ENCODE measurements around the gene HCN3.

HCN3 gene

DNA sequence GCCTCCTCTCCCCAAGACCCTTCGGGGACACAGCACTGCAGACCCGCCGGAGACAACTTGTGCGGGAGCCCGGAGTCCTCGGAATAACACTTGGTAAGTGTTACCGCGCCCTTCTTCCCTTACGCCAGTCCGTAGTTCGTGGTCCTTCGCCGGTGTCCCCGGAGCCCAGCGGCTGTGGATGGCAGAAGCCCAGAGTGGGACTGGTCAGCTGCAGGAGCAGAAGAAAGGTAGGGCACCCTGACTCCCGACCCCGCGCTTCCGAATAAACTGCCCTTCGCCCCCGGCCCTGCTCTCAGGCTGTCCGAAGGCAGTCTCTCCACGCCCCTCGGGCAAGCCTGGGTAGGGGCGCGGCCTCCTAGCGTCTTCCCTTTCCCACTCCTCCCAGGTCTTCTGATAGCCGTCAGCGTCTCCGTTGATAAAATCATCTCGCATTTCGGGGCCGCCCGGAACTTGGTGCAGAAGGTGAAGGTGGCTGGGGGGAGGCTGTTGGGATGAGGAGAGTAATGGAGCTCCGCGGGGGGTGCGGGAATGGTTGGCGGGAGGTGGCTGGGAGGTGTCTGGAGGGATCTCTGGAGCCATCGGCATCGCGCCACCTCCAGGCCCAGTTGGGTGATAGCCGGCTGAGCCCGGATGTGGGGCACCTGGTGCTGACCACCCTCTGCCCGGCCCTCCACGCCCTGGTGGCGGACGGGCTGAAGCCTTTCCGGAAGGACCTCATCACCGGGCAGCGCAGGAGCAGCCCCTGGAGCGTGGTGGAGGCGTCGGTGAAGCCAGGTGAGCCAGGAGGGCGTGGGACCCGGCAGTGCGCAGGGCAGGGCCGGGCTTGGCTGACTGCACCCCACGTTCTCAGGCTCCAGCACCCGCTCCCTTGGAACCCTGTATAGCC lies 47.7 kb downstream of the HCN3 start:
- peak overlapping the region; percentile 64 for H2BK120ac ChIP-seq (ENCODE audit: insufficient read depth, low read length, poor library complexity)
- H2AK5ac ChIP-seq (ENCODE audit: low read length) = peak overlapping the region; percentile 61
- H3K4ac ChIP-seq (ENCODE audit: low read depth, low read length) = peak overlapping the region; percentile 68
- peak overlapping the region; percentile 100 for H3K4me2 ChIP-seq (ENCODE audit: low read length)
- H3K27ac ChIP-seq (ENCODE audit: low read depth, low read length) = peak overlapping the region; percentile 70
- H3K4me1 ChIP-seq (ENCODE audit: control insufficient read depth in 1 of 2, insufficient read depth in 2 of 2, low read length in 2 of 2) = peaks cover 6 to 20% of the 10 kb centered on the region in 2 experiments
- H4K8ac ChIP-seq (ENCODE audit: low read depth, low read length) = peak overlapping the region; percentile 59
- H2BK12ac ChIP-seq (ENCODE audit: low read length) = peak overlapping the region; percentile 5
- peak overlapping the region; percentile 89 for H3K18ac ChIP-seq (ENCODE audit: low read length)
- H4K91ac ChIP-seq (ENCODE audit: low read depth, low read length) = peak overlapping the region; percentile 90
- peak overlapping the region; percentile 88 for H3K14ac ChIP-seq (ENCODE audit: low read length)
- H3K23ac ChIP-seq (ENCODE audit: low read length) = no peak overlapping the region
- H3K79me1 ChIP-seq (ENCODE audit: low read length) = peaks cover 18% of the 10 kb centered on the region
- H2BK5ac ChIP-seq (ENCODE audit: low read depth, low read length, poor library complexity) = peak overlapping the region; percentile 62
- H3K36me3 ChIP-seq (ENCODE audit: control insufficient read depth in 1 of 2, insufficient read depth in 2 of 2, low read length in 2 of 2) = peaks cover 36 to 40% of the 10 kb centered on the region in 2 experiments
- H3K9ac ChIP-seq (ENCODE audit: low read length) = peak overlapping the region; percentile 84
- peaks cover 14% of the 10 kb centered on the region for H3K79me2 ChIP-seq (ENCODE audit: control insufficient read depth, insufficient read depth, low read length, poor library complexity)
- no peaks in the 10 kb centered on the region for H3K9me3 ChIP-seq (ENCODE audit: insufficient read depth, low read depth, low read length)
- H2AFZ ChIP-seq (ENCODE audit: insufficient read depth, low read length, poor library complexity) = peak overlapping the region; percentile 28
- peak overlapping the region; percentile 79 for H3K4me3 ChIP-seq (ENCODE audit: low read depth, low read length)
- peak overlapping the region; percentile 85 for H4K12ac ChIP-seq (ENCODE audit: low read depth, low read length)
- DNase-seq = peak; percentile 56 to 67
- no CpG with 5 or more reads among the region's 59 CpGs for WGBS (ENCODE audit: extremely low coverage, insufficient coverage, insufficient read length)
- H3K27me3 ChIP-seq (ENCODE audit: insufficient read depth, low read length) = no peaks in the 10 kb centered on the region

DNA sequence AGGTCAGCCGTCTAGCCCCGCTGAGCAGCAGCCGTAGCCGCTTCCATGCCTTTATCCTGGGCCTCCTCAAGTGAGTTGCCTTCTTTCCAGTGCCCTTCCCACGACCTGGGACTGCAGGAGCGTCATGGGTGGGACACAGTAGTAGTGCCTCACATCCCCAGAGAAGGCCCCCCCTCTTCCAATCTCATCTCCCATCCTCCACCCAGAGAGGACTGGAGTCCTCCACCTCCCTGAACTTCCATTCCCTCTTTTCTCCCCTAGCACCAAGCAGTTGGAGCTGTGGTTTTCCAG lies 48.3 kb downstream of the HCN3 start:
- H2BK12ac ChIP-seq (ENCODE audit: low read length) = peak overlapping the region; percentile 5
- H4K91ac ChIP-seq (ENCODE audit: low read depth, low read length) = peak overlapping the region; percentile 90
- peak overlapping the region; percentile 28 for H2AFZ ChIP-seq (ENCODE audit: insufficient read depth, low read length, poor library complexity)
- no peaks in the 10 kb centered on the region for H3K27me3 ChIP-seq (ENCODE audit: insufficient read depth, low read length)
- H3K4ac ChIP-seq (ENCODE audit: low read depth, low read length) = peak overlapping the region; percentile 68
- H3K18ac ChIP-seq (ENCODE audit: low read length) = peak overlapping the region; percentile 89
- H4K12ac ChIP-seq (ENCODE audit: low read depth, low read length) = peak overlapping the region; percentile 85
- H3K79me1 ChIP-seq (ENCODE audit: low read length) = peaks cover 18% of the 10 kb centered on the region
- H3K23ac ChIP-seq (ENCODE audit: low read length) = no peak overlapping the region
- H4K8ac ChIP-seq (ENCODE audit: low read depth, low read length) = peak overlapping the region; percentile 33
- H2BK5ac ChIP-seq (ENCODE audit: low read depth, low read length, poor library complexity) = no peak overlapping the region
- no peaks in the 10 kb centered on the region for H3K9me3 ChIP-seq (ENCODE audit: insufficient read depth, low read depth, low read length)
- H3K27ac ChIP-seq (ENCODE audit: low read depth, low read length) = no peak overlapping the region
- H3K4me3 ChIP-seq (ENCODE audit: low read depth, low read length) = peak overlapping the region; percentile 79
- peak overlapping the region; percentile 100 for H3K4me2 ChIP-seq (ENCODE audit: low read length)
- peaks cover 6 to 20% of the 10 kb centered on the region in 2 experiments for H3K4me1 ChIP-seq (ENCODE audit: control insufficient read depth in 1 of 2, insufficient read depth in 2 of 2, low read length in 2 of 2)
- no CpG with 5 or more reads among the region's 6 CpGs for WGBS (ENCODE audit: extremely low coverage, insufficient coverage, insufficient read length)
- no peak overlapping the region for H2BK120ac ChIP-seq (ENCODE audit: insufficient read depth, low read length, poor library complexity)
- peak overlapping the region; percentile 88 for H3K14ac ChIP-seq (ENCODE audit: low read length)
- H3K9ac ChIP-seq (ENCODE audit: low read length) = peak overlapping the region; percentile 35
- no peak for DNase-seq
- H3K36me3 ChIP-seq (ENCODE audit: control insufficient read depth in 1 of 2, insufficient read depth in 2 of 2, low read length in 2 of 2) = peaks cover 39 to 41% of the 10 kb centered on the region in 2 experiments
- peaks cover 14% of the 10 kb centered on the region for H3K79me2 ChIP-seq (ENCODE audit: control insufficient read depth, insufficient read depth, low read length, poor library complexity)
- peak overlapping the region; percentile 61 for H2AK5ac ChIP-seq (ENCODE audit: low read length)

DNA sequence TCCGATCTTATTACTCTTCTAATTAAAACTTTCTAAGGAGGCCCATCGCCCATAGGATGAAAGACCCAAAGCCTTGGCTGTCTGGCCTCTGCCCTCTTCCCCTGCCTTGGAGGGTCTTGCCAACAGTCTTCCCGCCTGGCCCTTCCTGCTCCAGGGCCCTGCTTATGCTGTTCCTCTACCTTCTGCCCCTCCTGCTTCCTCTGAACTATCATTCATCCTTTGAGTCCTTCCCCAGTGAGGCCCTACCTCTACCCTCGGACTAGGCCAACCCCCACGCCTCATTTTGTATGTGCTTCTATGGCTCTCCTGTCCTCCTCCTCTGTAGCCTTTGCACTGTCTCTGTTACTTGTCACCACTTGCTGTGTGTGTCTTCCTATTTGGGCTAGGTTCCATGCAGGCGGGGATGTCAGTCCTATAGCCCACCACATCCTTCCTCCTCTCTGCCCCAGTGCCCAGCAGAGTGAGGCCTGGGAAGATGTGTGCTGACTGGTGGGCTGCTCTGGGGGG lies 48.8 kb downstream of the HCN3 start:
- Histone ChIP-seq H2BK12ac (ENCODE audit: low read length) (no peak overlapping the region), H3K23ac (ENCODE audit: low read length) (peak overlapping the region; percentile 31), H3K14ac (ENCODE audit: low read length) (no peak overlapping the region), H3K18ac (ENCODE audit: low read length) (no peak overlapping the region), H4K8ac (ENCODE audit: low read depth, low read length) (no peak overlapping the region), H3K36me3 (ENCODE audit: control insufficient read depth in 1 of 2, insufficient read depth in 2 of 2, low read length in 2 of 2) (peaks cover 38 to 40% of the 10 kb centered on the region in 2 experiments), H4K91ac (ENCODE audit: low read depth, low read length) (no peak overlapping the region), H3K4me1 (ENCODE audit: control insufficient read depth in 1 of 2, insufficient read depth in 2 of 2, low read length in 2 of 2) (peaks cover 6 to 16% of the 10 kb centered on the region in 2 experiments), H4K12ac (ENCODE audit: low read depth, low read length) (no peak overlapping the region), H3K4me2 (ENCODE audit: low read length) (no peak overlapping the region), H2BK5ac (ENCODE audit: low read depth, low read length, poor library complexity) (no peak overlapping the region), H3K27me3 (ENCODE audit: insufficient read depth, low read length) (no peaks in the 10 kb centered on the region), H3K9ac (ENCODE audit: low read length) (no peak overlapping the region), H3K27ac (ENCODE audit: low read depth, low read length) (no peak overlapping the region), H3K4ac (ENCODE audit: low read depth, low read length) (no peak overlapping the region), H2BK120ac (ENCODE audit: insufficient read depth, low read length, poor library complexity) (no peak overlapping the region), H3K4me3 (ENCODE audit: low read depth, low read length) (no peak overlapping the region), H3K79me1 (ENCODE audit: low read length) (peaks cover 18% of the 10 kb centered on the region), H3K9me3 (ENCODE audit: insufficient read depth, low read depth, low read length) (no peaks in the 10 kb centered on the region), H2AK5ac (ENCODE audit: low read length) (no peak overlapping the region), H2AFZ (ENCODE audit: insufficient read depth, low read length, poor library complexity) (no peak overlapping the region), H3K79me2 (ENCODE audit: control insufficient read depth, insufficient read depth, low read length, poor library complexity) (peaks cover 14% of the 10 kb centered on the region)
- DNase-seq = no peak
- WGBS (ENCODE audit: extremely low coverage, insufficient coverage, insufficient read length) = no CpG with 5 or more reads among the region's 6 CpGs

DNA sequence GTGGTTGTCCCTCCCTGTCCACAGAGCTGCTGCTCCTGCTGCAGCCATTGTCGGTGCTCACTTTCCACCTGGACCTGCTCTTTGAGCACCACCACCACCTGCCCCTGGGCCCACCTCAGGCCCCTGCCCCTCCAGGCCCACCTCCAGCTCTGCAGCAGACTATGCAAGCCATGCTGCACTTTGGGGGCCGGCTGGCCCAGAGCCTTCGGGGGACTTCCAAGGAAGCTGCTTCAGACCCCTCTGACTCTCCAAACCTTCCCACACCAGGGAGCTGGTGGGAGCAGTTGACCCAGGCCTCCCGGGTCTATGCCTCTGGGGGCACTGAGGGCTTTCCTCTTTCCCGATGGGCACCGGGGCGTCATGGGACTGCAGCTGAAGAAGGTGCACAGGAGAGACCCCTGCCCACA lies 49.4 kb downstream of the HCN3 start:
- peaks cover 14% of the 10 kb centered on the region for H3K79me2 ChIP-seq (ENCODE audit: control insufficient read depth, insufficient read depth, low read length, poor library complexity)

More for the DNA sequence above, 49.4 kb downstream of the HCN3 start:
- no peak overlapping the region for H2AK5ac ChIP-seq (ENCODE audit: low read length)
- H4K8ac ChIP-seq (ENCODE audit: low read depth, low read length) = no peak overlapping the region
- DNase-seq = no peak
- no peak overlapping the region for H3K9ac ChIP-seq (ENCODE audit: low read length)
- H4K91ac ChIP-seq (ENCODE audit: low read depth, low read length) = no peak overlapping the region
- peaks cover 6 to 14% of the 10 kb centered on the region in 2 experiments for H3K4me1 ChIP-seq (ENCODE audit: control insufficient read depth in 1 of 2, insufficient read depth in 2 of 2, low read length in 2 of 2)
- no peak overlapping the region for H3K27ac ChIP-seq (ENCODE audit: low read depth, low read length)
- no peak overlapping the region for H2BK120ac ChIP-seq (ENCODE audit: insufficient read depth, low read length, poor library complexity)
- no peak overlapping the region for H2BK12ac ChIP-seq (ENCODE audit: low read length)
- H3K79me1 ChIP-seq (ENCODE audit: low read length) = peaks cover 18% of the 10 kb centered on the region
- H3K27me3 ChIP-seq (ENCODE audit: insufficient read depth, low read length) = no peaks in the 10 kb centered on the region
- H4K12ac ChIP-seq (ENCODE audit: low read depth, low read length) = no peak overlapping the region
- no peak overlapping the region for H3K4me3 ChIP-seq (ENCODE audit: low read depth, low read length)
- H3K4ac ChIP-seq (ENCODE audit: low read depth, low read length) = no peak overlapping the region
- H3K36me3 ChIP-seq (ENCODE audit: control insufficient read depth in 1 of 2, insufficient read depth in 2 of 2, low read length in 2 of 2) = peaks cover 36 to 38% of the 10 kb centered on the region in 2 experiments
- H3K4me2 ChIP-seq (ENCODE audit: low read length) = no peak overlapping the region
- no CpG with 5 or more reads among the region's 7 CpGs for WGBS (ENCODE audit: extremely low coverage, insufficient coverage, insufficient read length)
- no peak overlapping the region for H3K14ac ChIP-seq (ENCODE audit: low read length)
- H2BK5ac ChIP-seq (ENCODE audit: low read depth, low read length, poor library complexity) = no peak overlapping the region
- no peak overlapping the region for H2AFZ ChIP-seq (ENCODE audit: insufficient read depth, low read length, poor library complexity)
- H3K23ac ChIP-seq (ENCODE audit: low read length) = no peak overlapping the region
- no peak overlapping the region for H3K18ac ChIP-seq (ENCODE audit: low read length)
- no peaks in the 10 kb centered on the region for H3K9me3 ChIP-seq (ENCODE audit: insufficient read depth, low read depth, low read length)

Data from trophoblast cell (in vitro differentiated cells and primary cell).